HK-2 (cell line): Measurements from ENCODE around the gene NPHP4.
A peak's percentile ranks its signal among the peaks of the same experiment; 100 is the strongest.

ENCODE experiments used
- DNase-seq: peaks from one replicate; pipeline ENCODE4 v3.0.0-alpha.2; 2018; ENCODE audit not compliant: unreplicated experiment

NPHP4 gene

DNA sequence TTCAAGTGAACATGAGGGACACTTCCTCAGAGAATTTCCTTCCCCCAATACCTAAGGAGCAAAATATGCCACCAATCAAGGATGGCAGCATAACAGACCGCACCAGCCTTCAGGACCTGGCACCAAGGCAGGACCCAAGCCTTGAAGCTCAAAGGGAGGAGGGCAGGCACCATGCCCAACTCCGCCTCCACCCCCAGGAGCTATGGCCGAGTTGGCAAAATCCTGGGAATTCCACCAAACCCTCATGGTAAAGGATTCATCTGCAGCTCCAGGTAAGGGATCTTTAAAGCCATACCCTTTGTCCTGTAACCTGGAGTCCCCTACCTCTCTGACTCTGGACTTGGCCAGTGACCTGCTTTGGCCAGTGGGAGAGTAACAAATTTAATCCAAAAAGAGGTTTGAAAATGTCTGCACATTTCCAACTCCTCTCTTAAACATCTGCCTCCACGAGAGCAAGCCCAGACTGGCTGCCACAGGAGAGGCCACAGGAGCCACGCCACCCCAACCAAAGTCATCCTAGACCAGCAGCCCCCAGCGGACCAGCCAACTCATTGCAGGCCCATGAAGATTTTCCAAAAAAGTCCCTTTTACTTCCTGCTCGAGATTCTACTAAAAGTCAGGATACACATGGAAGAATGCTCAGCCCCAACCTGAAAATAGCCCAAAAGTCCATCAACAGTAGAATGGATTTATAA lies 41.9 kb downstream of the NPHP4 start:
- DNase-seq = no peak

- DNase-seq = no peak
Observed at GRCh38 chr1:5949761-5950100, 42.5 kb downstream of the NPHP4 start.

- no peak for DNase-seq
Observed at GRCh38 chr1:5949085-5949760, 43.0 kb downstream of the NPHP4 start.

- DNase-seq = no peak
Observed at GRCh38 chr1:5948681-5949005, 43.6 kb downstream of the NPHP4 start.

DNA sequence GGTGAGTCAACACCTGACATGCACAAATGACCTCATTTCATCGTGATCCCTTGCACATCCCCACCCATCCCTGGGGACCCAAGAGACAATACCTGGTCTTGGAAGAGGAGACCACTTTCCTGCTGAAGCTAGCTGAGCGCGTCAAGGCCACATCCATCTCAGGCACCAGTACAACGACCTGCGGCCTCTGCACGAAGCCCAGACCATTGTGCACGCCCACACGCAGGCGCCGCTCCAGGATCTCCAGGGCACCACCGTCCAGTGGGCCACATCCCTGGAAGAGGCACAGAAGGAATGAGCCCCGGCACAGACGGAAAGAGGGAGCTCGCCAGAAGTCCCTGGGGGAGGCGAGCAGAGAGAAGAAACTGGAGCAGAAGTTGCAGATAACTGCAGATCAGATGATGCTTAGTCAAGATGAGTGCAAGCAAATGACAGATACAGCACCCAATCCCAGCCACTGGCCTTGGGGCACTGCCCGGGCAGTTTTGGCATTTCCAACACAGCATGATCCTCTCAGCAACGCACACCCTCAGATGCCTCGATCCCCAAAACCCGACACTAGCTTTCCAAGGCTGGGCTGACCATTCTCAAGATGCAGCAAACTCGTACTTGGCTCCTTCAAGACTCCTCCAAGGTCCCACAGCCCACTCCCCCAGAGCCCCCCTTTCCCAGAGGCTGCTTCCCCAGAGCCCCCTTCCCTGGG lies 44.1 kb downstream of the NPHP4 start:
- DNase-seq = no peak

- no peak for DNase-seq
Observed at GRCh38 chr1:5947071-5947821, 45.0 kb downstream of the NPHP4 start.

- DNase-seq = no peak
Observed at GRCh38 chr1:5945445-5945844, 46.8 kb downstream of the NPHP4 start.

DNA sequence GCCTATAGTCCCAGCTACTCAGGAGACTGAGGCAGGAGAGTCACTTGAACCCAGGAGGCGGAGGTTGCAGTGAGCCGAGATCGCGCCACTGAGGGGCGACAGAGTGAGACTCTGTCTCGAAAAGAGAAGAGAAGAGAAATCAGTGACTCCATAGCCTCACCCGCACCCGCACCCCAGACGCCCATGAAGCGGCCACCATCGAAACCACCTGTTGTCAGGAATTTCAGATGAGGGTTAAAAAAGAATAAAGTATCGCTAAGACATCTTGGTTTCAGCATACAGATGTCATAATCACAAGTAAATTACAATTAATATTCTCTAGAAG lies 47.4 kb downstream of the NPHP4 start:
- DNase-seq = no peak

DNA sequence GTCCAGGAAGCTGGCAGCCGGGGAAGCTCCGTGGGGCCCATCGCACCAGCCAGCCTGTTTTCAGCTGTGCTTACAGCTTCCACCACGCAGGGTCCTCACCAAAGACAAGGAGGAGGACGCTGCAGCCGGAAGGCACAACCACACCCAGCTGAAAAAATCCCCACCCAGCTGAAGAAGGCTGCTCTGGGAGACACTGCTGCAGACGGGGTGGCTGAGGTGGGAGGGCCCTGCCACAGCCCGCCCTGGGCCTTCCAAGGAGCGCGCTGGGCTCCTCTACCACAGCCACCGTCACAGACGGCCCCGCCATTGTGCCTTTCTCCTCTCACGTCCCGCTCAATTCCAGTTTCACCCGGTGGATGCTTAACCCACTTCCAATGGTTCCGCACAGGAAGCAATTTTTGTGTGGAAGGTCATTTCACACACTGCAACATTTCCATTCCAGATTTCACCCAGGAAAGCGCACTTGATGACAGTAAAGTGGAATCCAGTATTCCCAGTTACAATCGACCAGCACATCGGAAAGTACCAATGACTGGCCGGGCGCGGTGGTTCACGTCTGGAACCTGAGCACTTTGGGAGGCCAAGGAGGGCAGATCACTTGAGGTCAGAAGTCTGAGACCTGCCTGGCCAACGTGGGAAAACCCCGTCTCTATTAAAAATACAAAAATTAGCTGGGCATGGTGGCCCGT lies 47.9 kb downstream of the NPHP4 start:
- no peak for DNase-seq

- no peak for DNase-seq
Observed at GRCh38 chr1:5943343-5944124, 48.7 kb downstream of the NPHP4 start.

- DNase-seq = no peak
Observed at GRCh38 chr1:5941671-5942070, 50.6 kb downstream of the NPHP4 start.

- DNase-seq = no peak
Observed at GRCh38 chr1:5940723-5941407, 51.4 kb downstream of the NPHP4 start.

DNA sequence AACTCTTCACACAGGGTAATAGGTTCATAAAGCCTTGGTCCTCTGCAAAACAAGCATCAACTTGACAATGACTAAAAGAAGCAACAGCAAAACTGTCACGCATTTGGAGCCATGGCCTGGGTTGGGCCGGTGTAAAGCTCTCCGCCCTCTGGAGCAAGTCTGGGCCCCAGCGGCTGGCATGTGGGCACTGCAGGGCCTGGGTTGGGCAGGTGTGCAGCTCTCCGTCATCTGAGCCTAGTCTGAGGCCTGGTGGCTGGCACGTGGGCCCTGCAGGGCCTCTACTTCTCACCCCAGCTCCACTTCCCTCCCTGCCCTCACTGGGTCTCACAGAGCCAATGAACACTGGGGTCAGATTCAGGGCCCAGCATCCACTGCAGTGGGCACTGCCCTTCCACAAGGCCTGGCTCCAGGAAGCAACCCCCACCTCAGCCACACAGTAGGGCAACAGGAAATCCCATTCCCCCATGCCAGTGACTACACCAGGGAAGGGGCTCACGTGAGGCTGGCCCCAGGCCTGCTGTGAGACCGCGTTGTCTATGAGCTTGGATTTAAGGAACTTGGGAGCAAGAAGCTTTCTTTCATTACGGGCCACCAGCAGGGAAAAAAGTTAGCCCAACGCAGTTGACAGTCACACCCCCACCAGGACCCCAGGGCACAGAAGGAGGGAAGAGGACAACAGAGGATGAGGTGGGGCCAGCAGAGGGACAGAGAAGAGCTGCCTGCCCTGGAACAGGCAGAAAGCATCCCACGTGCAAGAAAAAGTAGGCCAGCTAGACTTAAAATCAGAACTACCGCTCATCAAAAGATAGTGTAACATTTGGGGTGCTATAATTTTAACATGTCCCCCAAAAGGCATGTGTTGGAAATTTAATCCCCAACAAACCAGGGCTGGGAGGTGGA lies 52.7 kb downstream of the NPHP4 start:
- DNase-seq = no peak

DNA sequence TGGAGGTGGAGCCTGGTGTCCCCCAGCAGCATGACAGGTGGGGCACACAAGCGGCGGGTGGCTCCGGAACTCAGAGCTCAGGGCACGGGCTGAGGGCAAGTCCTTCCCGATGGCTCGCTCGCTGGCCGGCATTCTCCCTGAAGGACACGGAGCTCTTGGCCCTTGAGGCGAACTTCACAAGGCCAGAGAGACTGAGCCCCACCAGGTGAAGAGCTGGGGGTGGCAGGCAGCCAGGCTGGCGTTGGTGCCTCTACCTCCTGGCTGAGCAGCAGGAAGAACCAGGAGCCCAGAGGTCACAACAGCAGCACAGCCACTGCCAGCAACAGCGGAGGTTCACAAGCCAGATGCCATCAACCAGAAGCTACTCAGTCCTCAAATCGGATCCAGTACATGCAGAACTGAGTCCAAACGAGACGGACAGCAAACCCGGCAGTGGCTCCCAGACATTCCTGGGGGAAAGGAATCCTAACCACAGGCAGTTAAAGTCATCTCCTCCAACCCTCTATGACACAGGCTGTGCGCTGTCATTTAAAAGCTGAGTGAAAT lies 54.1 kb downstream of the NPHP4 start:
- DNase-seq = peak; percentile 34

DNA sequence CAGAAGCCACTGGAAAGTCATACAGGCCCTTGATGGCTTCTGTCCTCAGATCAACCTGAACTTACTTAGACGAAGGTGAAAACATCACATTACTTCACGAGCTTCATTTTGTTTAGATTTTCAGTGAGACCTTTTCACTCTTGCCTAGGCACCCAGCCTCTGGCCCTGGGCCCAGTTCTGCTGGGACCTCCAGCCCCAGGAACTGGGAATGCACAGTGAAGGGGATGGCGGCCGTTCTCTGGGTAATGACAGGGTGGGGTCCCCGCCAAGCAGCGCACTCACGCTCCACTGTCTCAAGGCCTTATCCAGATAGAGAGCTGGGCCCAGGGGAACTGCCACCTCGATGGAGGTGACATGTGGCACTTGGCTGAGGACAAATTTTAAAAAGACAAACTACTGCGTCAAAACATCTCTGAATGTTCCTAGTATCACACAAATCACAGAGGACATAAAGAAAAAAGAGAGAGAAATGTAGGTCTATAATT lies 54.8 kb downstream of the NPHP4 start:
- no peak for DNase-seq

DNA sequence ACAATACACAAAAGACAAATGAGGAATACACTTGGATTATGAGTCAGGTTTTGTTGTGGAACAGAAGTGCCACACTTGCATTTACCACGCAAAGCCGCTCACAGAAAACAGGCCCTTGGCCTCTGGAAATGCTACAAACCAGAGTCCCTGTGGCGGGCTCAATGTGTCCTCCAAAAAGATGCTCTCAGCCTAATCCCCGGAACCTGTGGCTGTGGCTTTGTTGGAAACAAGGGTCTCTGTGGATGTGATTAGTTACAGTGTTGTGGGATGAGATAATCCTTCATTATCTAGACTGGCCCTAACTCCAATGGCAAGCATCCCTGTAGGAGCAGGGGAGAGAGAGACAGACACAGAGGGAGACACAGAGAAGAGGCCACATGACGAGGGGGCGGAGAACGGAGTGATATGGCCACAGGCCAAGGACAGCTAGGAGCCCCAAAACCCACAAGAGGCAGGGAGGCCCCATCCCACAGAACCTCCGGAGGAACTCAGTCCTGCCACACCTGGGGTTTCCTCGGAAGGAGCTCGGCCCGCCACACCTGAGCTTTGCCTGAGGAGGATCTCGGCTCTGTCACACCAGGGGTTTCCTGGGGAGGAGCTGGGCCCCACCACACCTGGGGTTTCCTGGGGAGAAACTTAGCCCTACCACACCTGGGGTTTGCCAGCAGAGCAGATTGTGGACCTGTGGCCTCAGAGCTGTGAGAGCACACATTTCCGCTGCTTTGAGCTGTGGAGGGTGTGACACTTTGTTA lies 55.4 kb downstream of the NPHP4 start:
- no peak for DNase-seq

DNA sequence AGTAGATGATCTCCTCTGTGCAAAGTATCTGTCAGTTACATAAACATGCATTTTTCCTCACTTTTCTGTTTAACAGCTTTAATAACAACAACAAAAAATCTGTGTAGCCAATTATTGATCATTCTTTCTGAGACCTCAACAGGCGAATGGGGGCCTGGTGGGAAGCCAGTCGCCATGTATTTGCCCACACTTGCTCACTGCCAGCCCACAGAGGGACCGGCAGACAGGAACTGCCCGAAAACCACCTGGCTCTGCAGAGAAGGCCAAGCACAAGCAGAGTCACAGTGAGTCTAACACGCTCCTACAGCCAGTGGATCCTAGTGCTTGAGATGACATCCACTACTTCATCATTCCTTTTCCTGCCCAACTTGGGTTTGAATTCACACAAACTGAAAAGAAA lies 56.1 kb downstream of the NPHP4 start:
- DNase-seq = no peak

DNA sequence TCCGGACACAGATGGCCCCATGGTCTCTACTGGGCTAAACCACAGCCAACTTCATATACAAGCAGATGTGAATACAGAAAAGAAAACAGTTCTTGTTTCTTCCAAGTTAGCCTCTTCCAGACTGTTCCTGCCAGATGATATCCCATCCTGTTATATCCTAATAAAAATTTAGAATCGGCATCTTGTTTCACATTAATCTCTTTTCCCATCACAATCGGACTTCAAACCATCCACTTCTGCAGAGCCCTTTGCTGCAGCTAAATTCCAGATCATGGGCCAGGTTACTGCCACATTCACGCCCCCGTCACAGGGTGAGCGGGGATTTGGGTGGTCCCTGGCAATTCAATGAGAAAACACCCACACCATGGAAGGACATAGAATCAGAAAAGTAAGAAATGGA lies 57.2 kb downstream of the NPHP4 start:
- no peak for DNase-seq
